Measurements from ENCODE around the gene GPRIN2. TPM values are rescaled to one million over a fixed set of nuclear protein-coding genes. Genes with fewer than 3 reads are reported as not detected.
"Not testable (repeated sequence)": the region's sequence is repeated elsewhere in the genome, so short reads cannot be mapped to it uniquely, and the experiment has no call there.

GPRIN2 gene
- polyA plus RNA-seq, 12 donors, result 0.12 to 1.8 (median 0.18) TPM; not detected in 3

DNA sequence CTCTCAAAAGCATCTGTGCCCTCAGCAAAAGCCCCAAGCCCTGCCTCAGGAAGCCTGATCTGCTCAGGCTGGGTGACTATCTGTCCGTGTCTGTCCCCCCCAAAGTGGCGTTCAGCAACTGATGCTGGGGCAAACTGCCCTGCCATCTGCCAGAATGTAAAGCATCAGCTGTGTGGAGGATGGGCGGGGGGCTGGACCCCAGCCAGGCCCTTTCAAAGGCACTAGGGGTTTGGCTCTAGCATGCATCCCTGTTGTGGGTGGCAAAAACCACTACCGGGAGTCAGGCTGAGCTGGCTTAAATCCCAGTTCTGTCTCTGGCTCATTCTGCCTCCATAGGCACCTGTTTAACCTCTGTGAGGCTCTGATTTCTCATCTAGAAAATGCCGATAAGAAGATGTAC is 35.5 kb downstream of the GPRIN2 start:
- DNase-seq, result no peak

GRCh38 chr10:46520381-46520780 is 36.1 kb downstream of the GPRIN2 start:
- DNase-seq, result no peak

GRCh38 chr10:46518028-46518725 is 38.3 kb downstream of the GPRIN2 start:
- no peak for DNase-seq

- no peak for DNase-seq
Observed at GRCh38 chr10:46517541-46517940, 38.9 kb downstream of the GPRIN2 start.

GRCh38 chr10:46516660-46517416 is 39.6 kb downstream of the GPRIN2 start:
- DNase-seq, result peak; percentile 24

- no peak for DNase-seq
Observed at GRCh38 chr10:46515793-46516192, 40.7 kb downstream of the GPRIN2 start.

- DNase-seq, result no peak
Observed at GRCh38 chr10:46515366-46515765, 41.1 kb downstream of the GPRIN2 start.

DNA sequence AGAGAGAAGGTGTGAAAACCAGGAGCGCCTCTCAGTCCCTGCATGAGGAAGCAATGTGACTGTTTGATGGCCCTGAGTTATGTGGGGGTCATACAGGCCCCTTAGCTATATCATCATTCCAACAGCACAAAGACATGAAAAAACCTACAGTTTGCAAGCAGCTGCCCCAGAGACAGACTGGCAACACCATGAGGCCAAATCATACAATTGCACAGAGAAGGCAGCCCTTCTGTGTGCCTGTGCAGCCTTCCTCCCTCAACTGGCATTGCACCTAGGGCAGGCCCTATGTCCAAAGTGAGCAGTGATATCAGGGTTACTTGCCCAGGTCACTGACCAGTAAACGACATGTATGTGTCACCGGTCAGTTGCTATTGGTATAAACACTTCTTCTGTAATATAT is 41.6 kb downstream of the GPRIN2 start:
- DNase-seq, result no peak

DNA sequence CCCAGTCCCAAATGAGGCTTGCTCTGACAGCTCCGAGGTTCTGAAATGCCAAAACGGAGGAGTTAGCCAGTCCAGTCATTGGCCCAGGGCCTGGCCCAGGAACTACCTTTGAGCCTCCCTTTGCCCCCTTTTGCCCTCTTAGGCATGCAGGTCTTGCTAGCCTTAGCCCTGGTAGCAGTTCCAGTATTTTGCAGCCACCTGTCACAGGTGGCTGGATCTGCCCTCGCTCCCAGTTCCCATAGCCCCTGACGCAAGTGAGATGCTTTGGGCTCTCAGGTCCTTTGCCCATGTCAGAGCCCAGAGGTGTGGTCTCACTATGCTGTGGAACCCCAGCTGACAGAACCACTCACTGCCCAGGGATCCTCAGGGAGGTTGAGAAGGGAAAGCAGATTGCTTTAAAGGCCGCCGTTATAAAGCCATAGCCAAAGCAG is 42.0 kb downstream of the GPRIN2 start:
- DNase-seq, result no peak

DNA sequence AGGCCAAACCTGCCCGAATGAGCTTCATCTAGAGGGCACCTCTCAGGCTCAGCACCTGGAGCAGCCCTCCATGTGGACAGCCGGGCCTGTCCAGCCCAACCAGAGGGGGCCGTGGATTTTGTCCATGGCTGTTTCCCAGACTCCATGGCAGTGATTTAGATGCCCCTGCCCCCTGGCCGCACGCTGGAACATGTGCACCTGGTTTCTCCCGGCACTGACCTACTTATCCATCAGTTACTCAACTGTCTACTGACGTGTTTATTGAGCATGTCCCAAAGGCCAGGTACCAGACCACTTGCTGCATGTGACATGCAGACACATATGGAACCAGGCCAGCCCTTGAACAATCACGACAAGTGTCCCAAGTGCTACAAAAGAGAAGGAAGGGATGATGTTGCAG is 43.1 kb downstream of the GPRIN2 start:
- not testable (repeated sequence) for DNase-seq

- DNase-seq, result not testable (repeated sequence)
Observed at GRCh38 chr10:46512725-46513124, 43.7 kb downstream of the GPRIN2 start.

GRCh38 chr10:46512002-46512401 is 44.5 kb downstream of the GPRIN2 start:
- not testable (repeated sequence) for DNase-seq

Other genes with a start within 250 kb of the GPRIN2 start
- gene ANXA8L1, start 180.9 kb downstream of the GPRIN2 start, polyA plus RNA-seq (ENCODE audit: insufficient read length in 12 of 12), result 10 to 100 TPM in 1 of 12 donors, 1 to 10 TPM in 2, under 1 TPM in 2, not detected in 7; 0.14 to 16.8 (median 2.8) TPM
- gene NPY4R, start 90.7 kb downstream of the GPRIN2 start, polyA plus RNA-seq (ENCODE audit: insufficient read length in 12 of 12), result under 1 TPM in 5 of 12 donors, not detected in 7; 0.12 to 0.71 (median 0.21) TPM
- 1 to 10 TPM in 10 of 12 donors, not detected in 2; 2.8 to 8.3 (median 5.4) TPM for gene SYT15, start 22.5 kb upstream of the GPRIN2 start, polyA plus RNA-seq (ENCODE audit: insufficient read length in 12 of 12)